ENCODE results near the gene MGMT. TPM values are rescaled to one million over a fixed set of nuclear protein-coding genes. Genes with fewer than 3 reads are reported as not detected.

Gene MGMT
- total and polyA plus RNA-seq, 2 of the 4 experiments (the other 2 are of a cell fraction), result 11.5 to 17.8 TPM

GRCh38 chr10:129694691-129695243, 227.7 kb downstream of the MGMT start:
- H3K14ac ChIP-seq (replicated peaks; ENCODE audit: low read depth, low read length), result no peak overlapping the region
- ChIA-PET CTCF (no interaction called here), POLR2A (ENCODE audit: unreplicated experiment) (no interaction called here)
- no peaks in the 10 kb centered on the region for H3K36me3 ChIP-seq (ENCODE audit: control insufficient read depth, insufficient read depth, low read length)
- no peak overlapping the region for H3K4ac ChIP-seq (ENCODE audit: low read depth, low read length)
- H3K9me3 ChIP-seq (ENCODE audit: control insufficient read depth, insufficient read depth, low read length), result no peaks in the 10 kb centered on the region
- H3K9ac ChIP-seq (ENCODE audit: low read depth, low read length), result no peak overlapping the region
- no peak overlapping the region for H4K8ac ChIP-seq (ENCODE audit: low read depth in 2 of 2, low read length in 2 of 2)
- no TSS peak for BruUV-seq (replicated peaks)
- H3K27ac ChIP-seq (ENCODE audit: insufficient read depth, low read length), result no peak overlapping the region
- H2BK120ac ChIP-seq (ENCODE audit: low read depth, low read length), result no peak overlapping the region
- no peak overlapping the region for H2BK20ac ChIP-seq (ENCODE audit: low read depth, low read length)
- H2BK15ac ChIP-seq (ENCODE audit: low read depth, low read length), result no peak overlapping the region
- no peak; the same call in 1 of the 2 replicates for ATAC-seq (ENCODE audit: low read depth)
- no peak overlapping the region for H3K4me2 ChIP-seq (ENCODE audit: low read depth, low read length)
- dilution Hi-C loops (cut with HindIII; ENCODE audit: low sequenced_read_pairs, unreplicated experiment) (no loop called here), intact Hi-C loops (cut with micrococcal nuclease) (no loop called here), in situ Hi-C loops (cut with MboI; ENCODE audit: low sequenced_read_pairs) (no loop called here)
- no peak overlapping the region for H4K91ac ChIP-seq (ENCODE audit: insufficient read depth, low read depth, low read length)
- H3K56ac ChIP-seq (ENCODE audit: extremely low read depth, insufficient read depth, low read length), result no peak overlapping the region
- no peak overlapping the region for H4K5ac ChIP-seq (ENCODE audit: low read depth, low read length)
- no CpG with 5 or more reads among the region's 5 CpGs for WGBS, 2 experiments (ENCODE audit: extremely low coverage in 2 of 2, insufficient read length in 1 of 2)
- no peak overlapping the region for H3K4me3 ChIP-seq (ENCODE audit: insufficient read depth, low read depth, low read length)
- no peaks in the 10 kb centered on the region for H3K27me3 ChIP-seq (ENCODE audit: control insufficient read depth, insufficient read depth, low read length)
- no peak overlapping the region for H2AFZ ChIP-seq (replicated peaks; ENCODE audit: low read length, poor library complexity)
- H3K9me1 ChIP-seq (ENCODE audit: insufficient read depth, low read length), result no peaks in the 10 kb centered on the region
- DNase-seq, result no peak
- TF ChIP-seq CEBPB (IDR thresholded peaks at IDR 0.05; ENCODE audit: low read depth, low read length), result no peak
- TF ChIP-seq RAD21 (IDR thresholded peaks at IDR 0.05; ENCODE audit: low read length), result no peak
- no peak for TF ChIP-seq MAZ (IDR thresholded peaks at IDR 0.05; ENCODE audit: borderline replicate concordance, low read depth, low read length)
- TF ChIP-seq BHLHE40 (IDR thresholded peaks at IDR 0.05; ENCODE audit: low read depth, low read length), result no peak
- no peaks in the 10 kb centered on the region for H4K20me1 ChIP-seq (ENCODE audit: insufficient read depth, low read length)
- no peaks in the 10 kb centered on the region for H3K79me1 ChIP-seq (ENCODE audit: low read depth in 1 of 2, low read length in 2 of 2)
- H2BK5ac ChIP-seq (ENCODE audit: low read depth, low read length, poor library complexity, severe bottlenecking), result no peak overlapping the region
- peaks cover 1% of the 10 kb centered on the region; the same call in 1 of the 2 replicates for H3K4me1 ChIP-seq (ENCODE audit: control insufficient read depth, insufficient read depth, low read length)
- no peak overlapping the region for H2AK5ac ChIP-seq (ENCODE audit: low read depth, low read length)
- no peak overlapping the region for H3K18ac ChIP-seq (ENCODE audit: low read depth, low read length)
- H2AK9ac ChIP-seq (replicated peaks; ENCODE audit: low read depth, low read length, poor library complexity), result no peak overlapping the region
- no peak overlapping the region for H3K23ac ChIP-seq (ENCODE audit: low read depth, low read length)

Measured in IMR-90 (cell line).